GM23248 (cell line): ENCODE measurements around the gene RMDN3. TPM values are rescaled to one million over a fixed set of nuclear protein-coding genes. Genes with fewer than 3 reads are reported as not detected.
A peak's percentile ranks its signal among the peaks of the same experiment; 100 is the strongest.

Experiments
- DNase-seq: peaks from one replicate; pipeline ENCODE4 v3.0.0-alpha.2; 2015
- H2AFZ ChIP-seq: fragments of 200-600 bp; sonication (generic); 2 replicates; pipeline ENCODE4 v1.6.1; 2016; ENCODE audit warnings: antibody characterized with exemption
- H3F3A ChIP-seq: fragments of 200-600 bp; sonication (generic); 2 replicates; pipeline ENCODE4 v1.6.1; 2016; ENCODE audit warnings: mild to moderate bottlenecking, antibody characterized with exemption, mixed run types; ENCODE audit not compliant: insufficient read depth
- H3K27ac ChIP-seq: fragments of 200-600 bp; sonication (generic); 2 replicates; pipeline ENCODE4 v1.5.1; 2016; ENCODE audit warnings: mild to moderate bottlenecking
- H3K27me3 ChIP-seq: fragments of 200-600 bp; sonication (generic); replicated peaks from 2 replicates; pipeline ENCODE4 v1.6.1; 2016; ENCODE audit warnings: mild to moderate bottlenecking; ENCODE audit not compliant: insufficient read depth
- H3K36me3 ChIP-seq: fragments of 200-600 bp; sonication (generic); 2 replicates; pipeline ENCODE4 v1.6.1; 2016; ENCODE audit warnings: low read depth, mild to moderate bottlenecking
- H3K4me1 ChIP-seq: fragments of 200-600 bp; sonication (generic); 2 replicates; pipeline ENCODE4 v1.6.1; 2016; ENCODE audit warnings: mild to moderate bottlenecking; ENCODE audit not compliant: insufficient read depth
- H3K4me2 ChIP-seq: fragments of 200-600 bp; sonication (generic); one replicate; pipeline ENCODE4 v1.6.1; 2016; ENCODE audit warnings: mild to moderate bottlenecking; ENCODE audit not compliant: unreplicated experiment
- H3K4me3 ChIP-seq: fragments of 200-600 bp; sonication (generic); 2 replicates; pipeline ENCODE4 v1.5.1; 2016; ENCODE audit warnings: mild to moderate bottlenecking
- H3K79me2 ChIP-seq: fragments of 200-600 bp; sonication (generic); 2 replicates; pipeline ENCODE4 v1.6.1; 2016; ENCODE audit warnings: mild to moderate bottlenecking; ENCODE audit not compliant: insufficient read depth
- H3K9ac ChIP-seq: fragments of 200-600 bp; sonication (generic); 2 replicates; pipeline ENCODE4 v1.6.1; 2016; ENCODE audit warnings: mild to moderate bottlenecking
- H3K9me2 ChIP-seq: fragments of 200-600 bp; sonication (generic); 2 replicates; pipeline ENCODE4 v1.6.1; 2016; ENCODE audit warnings: mixed run types, mild to moderate bottlenecking, moderate library complexity; ENCODE audit not compliant: insufficient read depth
- H3K9me3 ChIP-seq: fragments of 200-600 bp; sonication (generic); one replicate; pipeline ENCODE4 v1.6.1; 2017; ENCODE audit warnings: low read depth
- H4K20me1 ChIP-seq: fragments of 200-600 bp; sonication (generic); 2 replicates; pipeline ENCODE4 v1.6.0; 2016; ENCODE audit not compliant: insufficient read depth
- EZH2 ChIP-seq: fragments of 200-600 bp; sonication (generic); IDR thresholded peaks from 2 replicates; pipeline ENCODE4 v1.6.1; 2018; ENCODE audit warnings: antibody characterized with exemption, mild to moderate bottlenecking; ENCODE audit not compliant: insufficient read depth, poor library complexity, severe bottlenecking
- EZH2phosphoT487 ChIP-seq: fragments of 200-600 bp; sonication (generic); IDR thresholded peaks from 2 replicates; pipeline ENCODE4 v1.6.1; 2018; ENCODE audit warnings: antibody characterized with exemption, moderate library complexity, mild to moderate bottlenecking, low read depth; ENCODE audit not compliant: insufficient read depth
- WGBS, 2 experiments: methylation state at CpG; one replicate each; pipeline ENCODE4 v1.1.6; 2015 to 2017; ENCODE audit warnings: low lambda C conversion rate in 2 of 2, low coverage in 1 of 2; ENCODE audit errors: missing lambda C conversion rate in 2 of 2; 5-methylcytosine and 5-hydroxymethylcytosine counted together
- in situ Hi-C: fragments of 300-500 bp; cut with MboI; formaldehyde crosslinking; loops from 2 replicates; pipeline ENCODE4 v1.15.0; 2020
- polyA plus RNA-seq: library from polyadenylated mRNA; unstranded; fragments of >200 nt; fragmentation: Nextera tagmentation; extraction: Ambion mirVana; gene quantifications from 2 replicates; pipeline ENCODE4 v1.2.1, GENCODE V29; 2016
- total RNA-seq: library from RNA; depleted of rRNA; stranded (reverse); fragments of >200 nt; shearing (Covaris generic); gene quantifications from 2 replicates; pipeline ENCODE4 v1.2.3, GENCODE V29; 2014

Gene RMDN3
- total and polyA plus RNA-seq, 2 experiments from 2014 or later = 25.9 to 41.4 TPM

DNA sequence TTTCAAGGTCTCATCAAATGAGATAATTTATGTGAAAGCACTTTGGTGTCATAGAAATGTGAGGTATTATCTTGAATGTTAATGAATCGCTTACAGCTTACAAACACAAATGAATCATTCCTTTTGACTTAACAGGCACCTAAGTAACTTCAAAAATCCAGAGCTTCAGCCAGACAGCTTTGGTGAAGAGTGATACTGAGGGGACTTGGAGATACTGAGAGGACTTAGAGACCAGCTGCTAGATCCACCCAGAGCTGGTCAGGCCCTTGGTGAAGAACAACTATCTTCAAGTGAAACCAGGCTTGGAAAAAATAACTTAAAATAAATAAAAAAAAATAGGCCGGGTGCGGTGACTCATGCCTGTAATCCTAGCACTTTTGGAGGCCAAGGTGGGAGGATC is 35.7 kb upstream of the RMDN3 start:
- WGBS, 2 experiments = 38 to 52% methylated on average over 3 of the region's 3 CpGs
- Histone ChIP-seq H3K27ac (peak overlapping the region; percentile 47), H3K4me2 (no peak overlapping the region), H3K9me3 (no peaks in the 10 kb centered on the region), H3K79me2 (peaks cover 51% of the 10 kb centered on the region), H3F3A (peaks cover 32% of the 10 kb centered on the region), H3K4me3 (no peak overlapping the region), H3K36me3 (peaks cover 2% of the 10 kb centered on the region; the same call in 1 of the 2 replicates), H3K9ac (no peak overlapping the region), H4K20me1 (no peaks in the 10 kb centered on the region), H3K4me1 (peaks cover 32% of the 10 kb centered on the region), H3K27me3 (no peaks in the 10 kb centered on the region), H3K9me2 (no peaks in the 10 kb centered on the region), H2AFZ (no peak overlapping the region)
- TF ChIP-seq EZH2 (no peak), EZH2phosphoT487 (no peak)
- peak; percentile 44 for DNase-seq
- in situ Hi-C loops = no loop called here

GRCh38 chr15:40789999-40790398 is 34.9 kb upstream of the RMDN3 start:
- no peaks in the 10 kb centered on the region for H3K9me2 ChIP-seq
- peaks cover 32% of the 10 kb centered on the region for H3K4me1 ChIP-seq
- no peak overlapping the region for H3K4me3 ChIP-seq
- peaks cover 51% of the 10 kb centered on the region for H3K79me2 ChIP-seq
- peaks cover 2% of the 10 kb centered on the region; the same call in 1 of the 2 replicates for H3K36me3 ChIP-seq
- no peak for DNase-seq
- H3K27ac ChIP-seq = no peak overlapping the region
- no peak overlapping the region for H3K9ac ChIP-seq
- H2AFZ ChIP-seq = no peak overlapping the region
- WGBS, 2 experiments = 89 to 92% methylated on average over 8 of the region's 8 CpGs
- no peaks in the 10 kb centered on the region for H4K20me1 ChIP-seq
- no peaks in the 10 kb centered on the region for H3K27me3 ChIP-seq
- TF ChIP-seq EZH2 (no peak), EZH2phosphoT487 (no peak)
- in situ Hi-C loops = no loop called here
- H3K4me2 ChIP-seq = no peak overlapping the region
- peaks cover 32% of the 10 kb centered on the region for H3F3A ChIP-seq
- no peaks in the 10 kb centered on the region for H3K9me3 ChIP-seq

DNA sequence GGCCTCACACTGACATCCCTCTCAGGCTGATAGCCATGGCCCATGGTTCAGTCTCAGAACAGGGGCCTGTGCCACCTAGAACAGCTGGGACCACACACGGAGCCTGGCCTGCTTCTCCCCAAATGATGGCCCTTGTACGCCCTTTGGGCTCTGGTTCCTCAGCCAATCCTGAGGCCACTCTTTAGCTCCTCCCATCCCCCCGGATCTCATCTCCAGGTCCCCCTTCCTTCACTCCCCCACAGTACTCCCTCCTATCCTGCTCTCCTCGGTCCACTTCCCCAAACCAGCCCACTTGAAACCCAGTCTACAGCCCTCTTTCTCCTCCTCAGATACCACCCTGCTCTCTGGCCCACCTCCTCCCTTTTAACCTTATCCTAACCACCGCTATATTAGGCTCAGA is 34.1 kb upstream of the RMDN3 start:
- no peak for TF ChIP-seq EZH2
- H3K27ac ChIP-seq = no peak overlapping the region
- in situ Hi-C loops = no loop called here
- no peaks in the 10 kb centered on the region for H3K9me2 ChIP-seq
- H3F3A ChIP-seq = peaks cover 30% of the 10 kb centered on the region
- H3K4me2 ChIP-seq = no peak overlapping the region
- WGBS, 2 experiments = 80 to 82% methylated on average over 5 of the region's 5 CpGs
- no peak overlapping the region for H2AFZ ChIP-seq
- H3K9ac ChIP-seq = no peak overlapping the region
- H3K4me3 ChIP-seq = no peak overlapping the region
- H3K4me1 ChIP-seq = peaks cover 31% of the 10 kb centered on the region
- no peak for DNase-seq
- H3K9me3 ChIP-seq = no peaks in the 10 kb centered on the region
- H4K20me1 ChIP-seq = no peaks in the 10 kb centered on the region
- no peaks in the 10 kb centered on the region for H3K27me3 ChIP-seq
- H3K79me2 ChIP-seq = peaks cover 52% of the 10 kb centered on the region
- H3K36me3 ChIP-seq = peaks cover 2% of the 10 kb centered on the region; the same call in 1 of the 2 replicates

DNA sequence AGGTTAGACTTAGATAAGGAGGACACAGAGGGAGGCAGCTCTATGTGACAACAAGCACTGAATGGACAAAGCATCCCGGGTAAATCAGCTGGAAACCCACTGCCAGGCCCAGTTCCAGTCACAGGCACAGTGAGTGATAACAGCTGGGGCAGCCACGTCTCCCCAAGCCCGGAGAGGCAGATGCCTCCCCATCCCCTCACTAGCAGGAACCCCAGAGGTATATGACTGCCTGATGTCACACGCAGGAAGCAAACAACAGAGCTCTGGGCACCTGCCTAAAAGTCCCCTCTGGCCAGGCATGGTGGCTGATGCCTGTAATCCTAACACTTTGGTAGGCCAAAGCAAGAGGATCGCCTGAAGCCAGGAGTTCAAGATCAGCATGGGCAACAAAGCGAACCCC is 32.9 kb upstream of the RMDN3 start:
- Histone ChIP-seq H3K27ac (no peak overlapping the region), H3K79me2 (peaks cover 62% of the 10 kb centered on the region), H3K36me3 (peaks cover 2% of the 10 kb centered on the region; the same call in 1 of the 2 replicates), H3F3A (peaks cover 19% of the 10 kb centered on the region), H3K4me3 (no peak overlapping the region), H4K20me1 (no peaks in the 10 kb centered on the region), H3K27me3 (no peaks in the 10 kb centered on the region), H3K4me2 (no peak overlapping the region), H3K9ac (no peak overlapping the region), H3K9me2 (no peaks in the 10 kb centered on the region), H3K4me1 (peaks cover 20% of the 10 kb centered on the region), H3K9me3 (no peaks in the 10 kb centered on the region), H2AFZ (no peak overlapping the region)
- TF ChIP-seq EZH2 = no peak
- no peak for TF ChIP-seq EZH2phosphoT487
- WGBS, 2 experiments = 80 to 93% methylated on average over 6 of the region's 6 CpGs
- DNase-seq = no peak
- in situ Hi-C loops = no loop called here
